GM12878 (cell line): ENCODE measurements around the gene VWA3A. TPM values are rescaled to one million over a fixed set of nuclear protein-coding genes. Genes with fewer than 3 reads are reported as not detected.

Source experiments
- BACH1 ChIP-seq: fragments of 450-650 bp; IDR thresholded peaks from 2 replicates; pipeline ENCODE4 v1.6.1; 2017; ENCODE audit warnings: mild to moderate bottlenecking, borderline replicate concordance
- BCL11A ChIP-seq: IDR thresholded peaks from 2 replicates; pipeline ENCODE4 v1.6.1; 2011; ENCODE audit warnings: low read depth, low read length
- BHLHE40 ChIP-seq, 2 experiments: fragments of 450-650 bp in 1 of 2; IDR thresholded peaks; 2 replicates each; pipeline ENCODE4 v1.6.1; 2011 to 2017; ENCODE audit warnings: low read depth in 2 of 2, borderline replicate concordance in 1 of 2, improper control_type of control experiment in 1 of 2, low read length in 1 of 2, mild to moderate bottlenecking in 1 of 2
- CEBPB ChIP-seq, 2 experiments: fragments of 150-350 bp in 1 of 2; IDR thresholded peaks; 2 replicates each; pipeline ENCODE4 v1.6.1; 2012 to 2014; ENCODE audit warnings: low read depth in 2 of 2, low read length in 2 of 2, borderline replicate concordance in 1 of 2, inconsistent platforms in 1 of 2
- GATAD2B ChIP-seq: fragments of 450-650 bp; conservative IDR thresholded peaks from 2 replicates; pipeline ENCODE4 v1.6.1; 2017; ENCODE audit warnings: low read depth, mild to moderate bottlenecking, moderate library complexity
- JUNB ChIP-seq: IDR thresholded peaks from 2 replicates; pipeline ENCODE4 v1.6.1; 2016; ENCODE audit warnings: antibody characterized with exemption, mild to moderate bottlenecking
- NFYB ChIP-seq: IDR thresholded peaks from 2 replicates; pipeline ENCODE4 v1.6.1; 2011; ENCODE audit warnings: low read depth, mild to moderate bottlenecking, low read length, improper control_type of control experiment, moderate library complexity; ENCODE audit not compliant: insufficient read depth
- NRF1 ChIP-seq: conservative IDR thresholded peaks from 2 replicates; pipeline ENCODE4 v1.6.1; 2011; ENCODE audit warnings: mild to moderate bottlenecking, low read depth, low read length, improper control_type of control experiment
- PAX5 ChIP-seq: IDR thresholded peaks from 2 replicates; pipeline ENCODE4 v1.6.1; 2011; ENCODE audit warnings: low read depth, low read length, borderline replicate concordance
- RAD21 ChIP-seq: IDR thresholded peaks from 2 replicates; pipeline ENCODE4 v1.6.1; 2011; ENCODE audit warnings: mild to moderate bottlenecking, low read depth, low read length, moderate library complexity; ENCODE audit not compliant: insufficient read depth
- RUNX3 ChIP-seq: IDR thresholded peaks from 2 replicates; pipeline ENCODE4 v1.6.1; 2012; ENCODE audit warnings: low read length, inconsistent platforms
- TCF12 ChIP-seq: IDR thresholded peaks from 2 replicates; pipeline ENCODE4 v1.6.1; 2011; ENCODE audit warnings: low read depth, mild to moderate bottlenecking, low read length
- YBX1 ChIP-seq: fragments of 450-650 bp; IDR thresholded peaks from 2 replicates; pipeline ENCODE4 v1.6.1; 2016; ENCODE audit warnings: antibody characterized with exemption
- polyA plus RNA-seq, 11 experiments: library from polyadenylated mRNA; depleted of rRNA in 4 of 11; unstranded in 6 of 11; stranded (reverse) in 5 of 11; fragments of >200 nt; fragmentation: Nextera tagmentation in 4 of 11; fragmentation: Illumina TruSeq in 1 of 11; extraction: Ambion mirVana in 4 of 11; extraction: Trizol in 1 of 11; gene quantifications; 1 replicate in 1 of 11; 2 replicates in 10 of 11; pipeline versions ENCODE4 v1.2.1 to v1.2.3, GENCODE V29; 2011 to 2016; ENCODE audit warnings: inconsistent platforms in 2 of 11, missing spikeins in 2 of 11, low read depth in 1 of 11
- total RNA-seq, 4 experiments: library from RNA; depleted of rRNA in 3 of 4; stranded (reverse); fragments of >200 nt in 3 of 4; fragmentation: Illumina TruSeq in 1 of 4; extraction: Trizol in 1 of 4; gene quantifications; 2 replicates each; pipeline versions ENCODE4 v1.2.1 to v1.2.3, GENCODE V29; 2013 to 2021
- TF ChIP-seq, protein P1 (sequence below), 3 experiments: IDR thresholded peaks in 2 of 3; conservative IDR thresholded peaks in 1 of 3; 2 replicates each; pipeline ENCODE4 v1.5.1; 2011; ENCODE audit warnings: low read depth in 3 of 3, low read length in 3 of 3, mild to moderate bottlenecking in 3 of 3, control low read depth in 2 of 3, moderate library complexity in 2 of 3, inconsistent platforms in 1 of 3, mixed read lengths in 1 of 3; ENCODE audit not compliant: control insufficient read depth in 2 of 3, insufficient read depth in 1 of 3; ENCODE audit errors: extremely low read depth in 1 of 3
- TF ChIP-seq, protein P2 (sequence below): fragments of 450-650 bp; conservative IDR thresholded peaks from 2 replicates; pipeline ENCODE4 v1.6.1; 2017; ENCODE audit warnings: mild to moderate bottlenecking, moderate library complexity
- TF ChIP-seq, protein P3 (sequence below): IDR thresholded peaks from 2 replicates; pipeline ENCODE4 v1.6.1; 2012; ENCODE audit warnings: improper control_type of control experiment, low read depth, low read length; ENCODE audit not compliant: insufficient replicate concordance
- TF ChIP-seq, protein P4 (sequence below): fragments of 450-650 bp; IDR thresholded peaks from 2 replicates; pipeline ENCODE4 v1.6.1; 2017; ENCODE audit warnings: borderline replicate concordance

Gene VWA3A
- total and polyA plus RNA-seq, 10 of the 15 experiments (the other 5 are each of a cell fraction or from before 2014, with no cell fraction given): 0.01 TPM; not detected in 9

DNA sequence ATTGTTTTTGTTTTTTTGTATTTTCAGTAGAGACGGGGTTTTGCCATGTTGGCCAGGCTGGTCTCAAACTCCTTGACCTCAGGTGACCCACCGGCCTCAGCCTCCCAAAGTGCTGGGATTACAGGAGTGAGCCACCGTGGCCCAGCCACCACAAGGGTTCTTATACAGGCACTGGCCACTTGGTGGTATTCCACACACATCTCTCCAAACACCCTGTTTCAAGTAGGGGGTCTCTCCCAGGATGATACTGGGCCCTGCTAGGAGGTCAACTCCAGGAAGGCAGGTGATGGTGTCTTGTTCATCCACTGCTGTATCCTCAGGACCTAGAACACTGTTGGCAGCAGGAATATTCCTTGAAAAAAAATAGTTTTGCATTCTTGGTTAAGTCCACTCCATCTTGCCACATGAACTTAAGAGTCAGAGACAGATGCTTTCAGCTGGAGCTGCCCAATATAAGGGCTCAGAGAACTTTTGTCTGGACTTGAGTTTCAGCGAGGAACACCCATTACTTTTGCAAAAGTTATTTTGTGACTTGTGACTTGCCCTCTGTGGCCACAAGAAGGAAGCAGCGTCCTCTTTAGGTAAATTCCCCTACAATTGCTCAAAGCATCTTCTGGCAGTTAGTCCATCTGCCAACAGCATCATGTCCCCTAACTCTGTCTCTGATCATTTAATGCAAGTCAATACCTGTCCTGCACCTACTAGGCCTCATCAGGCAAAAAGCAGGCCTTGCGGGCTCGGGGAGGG is 106.4 kb downstream of the VWA3A start (continued):
- TF ChIP-seq, protein P1, sequence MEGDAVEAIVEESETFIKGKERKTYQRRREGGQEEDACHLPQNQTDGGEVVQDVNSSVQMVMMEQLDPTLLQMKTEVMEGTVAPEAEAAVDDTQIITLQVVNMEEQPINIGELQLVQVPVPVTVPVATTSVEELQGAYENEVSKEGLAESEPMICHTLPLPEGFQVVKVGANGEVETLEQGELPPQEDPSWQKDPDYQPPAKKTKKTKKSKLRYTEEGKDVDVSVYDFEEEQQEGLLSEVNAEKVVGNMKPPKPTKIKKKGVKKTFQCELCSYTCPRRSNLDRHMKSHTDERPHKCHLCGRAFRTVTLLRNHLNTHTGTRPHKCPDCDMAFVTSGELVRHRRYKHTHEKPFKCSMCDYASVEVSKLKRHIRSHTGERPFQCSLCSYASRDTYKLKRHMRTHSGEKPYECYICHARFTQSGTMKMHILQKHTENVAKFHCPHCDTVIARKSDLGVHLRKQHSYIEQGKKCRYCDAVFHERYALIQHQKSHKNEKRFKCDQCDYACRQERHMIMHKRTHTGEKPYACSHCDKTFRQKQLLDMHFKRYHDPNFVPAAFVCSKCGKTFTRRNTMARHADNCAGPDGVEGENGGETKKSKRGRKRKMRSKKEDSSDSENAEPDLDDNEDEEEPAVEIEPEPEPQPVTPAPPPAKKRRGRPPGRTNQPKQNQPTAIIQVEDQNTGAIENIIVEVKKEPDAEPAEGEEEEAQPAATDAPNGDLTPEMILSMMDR (IDR thresholded peaks at IDR 0.05 in 2 of 3, conservative IDR thresholded peaks at IDR 0.05 in 1 of 3; ENCODE audit: control insufficient read depth in 2 of 3, extremely low read depth in 1 of 3, insufficient read depth in 1 of 3, low read depth in 3 of 3, low read length in 3 of 3): peak; percentile 2 to 31 (median 30); a peak in 4 of 6 replicates
- no peak for TF ChIP-seq PAX5
- TF ChIP-seq BCL11A: no peak
- TF ChIP-seq CEBPB (IDR thresholded peaks at IDR 0.05; ENCODE audit: borderline replicate concordance in 1 of 2, low read depth in 2 of 2, low read length in 2 of 2): no peak
- peak; percentile 35; the same call in 1 of the 2 replicates for TF ChIP-seq RAD21
- TF ChIP-seq, protein P2, sequence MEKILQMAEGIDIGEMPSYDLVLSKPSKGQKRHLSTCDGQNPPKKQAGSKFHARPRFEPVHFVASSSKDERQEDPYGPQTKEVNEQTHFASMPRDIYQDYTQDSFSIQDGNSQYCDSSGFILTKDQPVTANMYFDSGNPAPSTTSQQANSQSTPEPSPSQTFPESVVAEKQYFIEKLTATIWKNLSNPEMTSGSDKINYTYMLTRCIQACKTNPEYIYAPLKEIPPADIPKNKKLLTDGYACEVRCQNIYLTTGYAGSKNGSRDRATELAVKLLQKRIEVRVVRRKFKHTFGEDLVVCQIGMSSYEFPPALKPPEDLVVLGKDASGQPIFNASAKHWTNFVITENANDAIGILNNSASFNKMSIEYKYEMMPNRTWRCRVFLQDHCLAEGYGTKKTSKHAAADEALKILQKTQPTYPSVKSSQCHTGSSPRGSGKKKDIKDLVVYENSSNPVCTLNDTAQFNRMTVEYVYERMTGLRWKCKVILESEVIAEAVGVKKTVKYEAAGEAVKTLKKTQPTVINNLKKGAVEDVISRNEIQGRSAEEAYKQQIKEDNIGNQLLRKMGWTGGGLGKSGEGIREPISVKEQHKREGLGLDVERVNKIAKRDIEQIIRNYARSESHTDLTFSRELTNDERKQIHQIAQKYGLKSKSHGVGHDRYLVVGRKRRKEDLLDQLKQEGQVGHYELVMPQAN: no peak
- TF ChIP-seq GATAD2B: no peak
- no peak for TF ChIP-seq BACH1
- no peak for TF ChIP-seq TCF12
- TF ChIP-seq JUNB: no peak
- no peak for TF ChIP-seq NRF1
- TF ChIP-seq, protein P3, sequence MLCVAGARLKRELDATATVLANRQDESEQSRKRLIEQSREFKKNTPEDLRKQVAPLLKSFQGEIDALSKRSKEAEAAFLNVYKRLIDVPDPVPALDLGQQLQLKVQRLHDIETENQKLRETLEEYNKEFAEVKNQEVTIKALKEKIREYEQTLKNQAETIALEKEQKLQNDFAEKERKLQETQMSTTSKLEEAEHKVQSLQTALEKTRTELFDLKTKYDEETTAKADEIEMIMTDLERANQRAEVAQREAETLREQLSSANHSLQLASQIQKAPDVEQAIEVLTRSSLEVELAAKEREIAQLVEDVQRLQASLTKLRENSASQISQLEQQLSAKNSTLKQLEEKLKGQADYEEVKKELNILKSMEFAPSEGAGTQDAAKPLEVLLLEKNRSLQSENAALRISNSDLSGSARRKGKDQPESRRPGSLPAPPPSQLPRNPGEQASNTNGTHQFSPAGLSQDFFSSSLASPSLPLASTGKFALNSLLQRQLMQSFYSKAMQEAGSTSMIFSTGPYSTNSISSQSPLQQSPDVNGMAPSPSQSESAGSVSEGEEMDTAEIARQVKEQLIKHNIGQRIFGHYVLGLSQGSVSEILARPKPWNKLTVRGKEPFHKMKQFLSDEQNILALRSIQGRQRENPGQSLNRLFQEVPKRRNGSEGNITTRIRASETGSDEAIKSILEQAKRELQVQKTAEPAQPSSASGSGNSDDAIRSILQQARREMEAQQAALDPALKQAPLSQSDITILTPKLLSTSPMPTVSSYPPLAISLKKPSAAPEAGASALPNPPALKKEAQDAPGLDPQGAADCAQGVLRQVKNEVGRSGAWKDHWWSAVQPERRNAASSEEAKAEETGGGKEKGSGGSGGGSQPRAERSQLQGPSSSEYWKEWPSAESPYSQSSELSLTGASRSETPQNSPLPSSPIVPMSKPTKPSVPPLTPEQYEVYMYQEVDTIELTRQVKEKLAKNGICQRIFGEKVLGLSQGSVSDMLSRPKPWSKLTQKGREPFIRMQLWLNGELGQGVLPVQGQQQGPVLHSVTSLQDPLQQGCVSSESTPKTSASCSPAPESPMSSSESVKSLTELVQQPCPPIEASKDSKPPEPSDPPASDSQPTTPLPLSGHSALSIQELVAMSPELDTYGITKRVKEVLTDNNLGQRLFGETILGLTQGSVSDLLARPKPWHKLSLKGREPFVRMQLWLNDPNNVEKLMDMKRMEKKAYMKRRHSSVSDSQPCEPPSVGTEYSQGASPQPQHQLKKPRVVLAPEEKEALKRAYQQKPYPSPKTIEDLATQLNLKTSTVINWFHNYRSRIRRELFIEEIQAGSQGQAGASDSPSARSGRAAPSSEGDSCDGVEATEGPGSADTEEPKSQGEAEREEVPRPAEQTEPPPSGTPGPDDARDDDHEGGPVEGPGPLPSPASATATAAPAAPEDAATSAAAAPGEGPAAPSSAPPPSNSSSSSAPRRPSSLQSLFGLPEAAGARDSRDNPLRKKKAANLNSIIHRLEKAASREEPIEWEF: no peak
- TF ChIP-seq BHLHE40 (IDR thresholded peaks at IDR 0.05; ENCODE audit: borderline replicate concordance in 1 of 2, low read depth in 2 of 2, low read length in 1 of 2): no peak
- TF ChIP-seq, protein P4, sequence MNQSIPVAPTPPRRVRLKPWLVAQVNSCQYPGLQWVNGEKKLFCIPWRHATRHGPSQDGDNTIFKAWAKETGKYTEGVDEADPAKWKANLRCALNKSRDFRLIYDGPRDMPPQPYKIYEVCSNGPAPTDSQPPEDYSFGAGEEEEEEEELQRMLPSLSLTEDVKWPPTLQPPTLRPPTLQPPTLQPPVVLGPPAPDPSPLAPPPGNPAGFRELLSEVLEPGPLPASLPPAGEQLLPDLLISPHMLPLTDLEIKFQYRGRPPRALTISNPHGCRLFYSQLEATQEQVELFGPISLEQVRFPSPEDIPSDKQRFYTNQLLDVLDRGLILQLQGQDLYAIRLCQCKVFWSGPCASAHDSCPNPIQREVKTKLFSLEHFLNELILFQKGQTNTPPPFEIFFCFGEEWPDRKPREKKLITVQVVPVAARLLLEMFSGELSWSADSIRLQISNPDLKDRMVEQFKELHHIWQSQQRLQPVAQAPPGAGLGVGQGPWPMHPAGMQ: no peak
- TF ChIP-seq YBX1: no peak
- no peak for TF ChIP-seq NFYB
- TF ChIP-seq RUNX3: peak; percentile 37; the same call in 1 of the 2 replicates
- TF ChIP-seq, all 136 proteins: peak for 4
